HG03159 (cell line): Measurements from ENCODE around the gene C11orf91.
"Not testable (repeated sequence)": the region's sequence is repeated elsewhere in the genome, so short reads cannot be mapped to it uniquely, and the experiment has no call there.

Source experiments
- ATAC-seq: cut with Tn5 transposase; IDR thresholded peaks from one replicate; pipeline ENCODE4 v1.9.1; 2021; ENCODE audit warnings: mild to moderate bottlenecking, moderate library complexity; ENCODE audit not compliant: unreplicated experiment

C11orf91 gene

GRCh38 chr11:33674035-33674814 is 26.4 kb downstream of the C11orf91 start:
- ATAC-seq: no peak

GRCh38 chr11:33672273-33672672 is 28.4 kb downstream of the C11orf91 start:
- no peak for ATAC-seq

GRCh38 chr11:33670250-33671011 is 30.2 kb downstream of the C11orf91 start:
- ATAC-seq: no peak

GRCh38 chr11:33669598-33670249 is 30.9 kb downstream of the C11orf91 start:
- no peak for ATAC-seq

GRCh38 chr11:33668951-33669596 is 31.6 kb downstream of the C11orf91 start:
- ATAC-seq: no peak

- no peak for ATAC-seq
Observed at GRCh38 chr11:33668468-33668825, 32.2 kb downstream of the C11orf91 start.

- no peak for ATAC-seq
Observed at GRCh38 chr11:33667819-33668467, 32.7 kb downstream of the C11orf91 start.

GRCh38 chr11:33665350-33666106 is 35.1 kb downstream of the C11orf91 start:
- ATAC-seq: no peak

GRCh38 chr11:33664827-33665226 is 35.8 kb downstream of the C11orf91 start:
- ATAC-seq: no peak

- ATAC-seq: no peak
Observed at GRCh38 chr11:33664166-33664565, 36.5 kb downstream of the C11orf91 start.

GRCh38 chr11:33663121-33663520 is 37.5 kb downstream of the C11orf91 start:
- no peak for ATAC-seq

- not testable (repeated sequence) for ATAC-seq
Observed at GRCh38 chr11:33661526-33661925, 39.1 kb downstream of the C11orf91 start.

GRCh38 chr11:33660962-33661361 is 39.7 kb downstream of the C11orf91 start:
- ATAC-seq: no peak

- ATAC-seq: no peak
Observed at GRCh38 chr11:33659370-33660139, 41.1 kb downstream of the C11orf91 start.

GRCh38 chr11:33658195-33658900 is 42.3 kb downstream of the C11orf91 start:
- ATAC-seq: no peak

- ATAC-seq: no peak
Observed at GRCh38 chr11:33657757-33658156, 42.9 kb downstream of the C11orf91 start.

GRCh38 chr11:33656768-33657167 is 43.9 kb downstream of the C11orf91 start:
- ATAC-seq: no peak

- ATAC-seq: no peak
Observed at GRCh38 chr11:33655842-33656600, 44.6 kb downstream of the C11orf91 start.
